GM21529 (cell line): Measurements from ENCODE around the gene MFAP4.

Source experiments
- ATAC-seq: cut with Tn5 transposase; IDR thresholded peaks from one replicate; pipeline ENCODE4 v1.9.1; 2021; ENCODE audit not compliant: unreplicated experiment

MFAP4 gene, protein sequence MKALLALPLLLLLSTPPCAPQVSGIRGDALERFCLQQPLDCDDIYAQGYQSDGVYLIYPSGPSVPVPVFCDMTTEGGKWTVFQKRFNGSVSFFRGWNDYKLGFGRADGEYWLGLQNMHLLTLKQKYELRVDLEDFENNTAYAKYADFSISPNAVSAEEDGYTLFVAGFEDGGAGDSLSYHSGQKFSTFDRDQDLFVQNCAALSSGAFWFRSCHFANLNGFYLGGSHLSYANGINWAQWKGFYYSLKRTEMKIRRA

DNA sequence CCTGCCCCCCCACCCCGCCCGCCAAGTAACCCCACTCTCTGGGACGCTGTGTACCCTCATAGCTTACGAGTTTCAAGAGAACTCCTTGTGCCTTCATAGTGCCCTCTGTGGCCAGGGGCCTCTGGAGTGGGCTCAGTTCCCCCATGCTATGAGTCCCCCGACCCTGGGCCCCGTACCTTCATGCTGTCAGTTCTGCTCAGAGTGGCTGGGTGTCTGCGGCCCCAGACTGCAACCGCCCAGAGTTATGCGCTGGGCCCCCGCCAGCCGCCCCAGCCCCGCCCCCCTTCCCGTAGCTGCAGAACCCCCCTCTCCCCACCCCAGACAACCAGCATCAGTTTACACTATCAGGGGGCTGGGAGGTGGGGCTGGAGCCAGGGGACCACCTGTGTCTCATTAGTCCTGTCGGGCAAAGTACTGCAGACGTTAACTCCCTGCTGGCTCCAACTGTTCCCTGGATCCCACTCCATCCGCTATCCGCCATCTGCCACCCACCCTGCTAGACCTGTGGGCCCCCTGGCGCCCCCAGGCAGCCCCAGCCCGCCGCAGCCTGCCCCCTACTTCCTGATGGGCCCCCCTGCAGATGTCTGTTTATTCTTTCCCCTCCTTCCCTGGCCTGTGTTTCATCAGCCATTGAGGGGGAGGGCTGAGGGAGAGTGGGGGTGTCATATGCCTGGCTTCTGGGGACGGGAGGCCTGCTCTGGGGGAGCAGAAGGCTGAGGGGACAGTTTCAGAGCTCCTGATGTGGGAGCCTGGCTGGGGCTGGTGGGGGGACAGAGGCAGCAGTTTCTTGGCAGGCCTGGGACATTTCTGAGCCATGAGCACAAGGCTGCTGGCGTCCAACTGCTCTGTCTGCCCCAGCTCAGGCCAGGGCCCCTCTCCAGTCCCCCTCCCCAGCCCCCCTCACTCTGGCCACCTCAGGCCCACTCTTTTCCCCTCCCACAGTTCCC lies at the start of gene MFAP4:
TSS of gene MFAP4 (minus strand) at position 217 of the 947 bp plus-strand sequence. CDS start at position 182, 35 bp downstream.
- ATAC-seq = no peak

DNA sequence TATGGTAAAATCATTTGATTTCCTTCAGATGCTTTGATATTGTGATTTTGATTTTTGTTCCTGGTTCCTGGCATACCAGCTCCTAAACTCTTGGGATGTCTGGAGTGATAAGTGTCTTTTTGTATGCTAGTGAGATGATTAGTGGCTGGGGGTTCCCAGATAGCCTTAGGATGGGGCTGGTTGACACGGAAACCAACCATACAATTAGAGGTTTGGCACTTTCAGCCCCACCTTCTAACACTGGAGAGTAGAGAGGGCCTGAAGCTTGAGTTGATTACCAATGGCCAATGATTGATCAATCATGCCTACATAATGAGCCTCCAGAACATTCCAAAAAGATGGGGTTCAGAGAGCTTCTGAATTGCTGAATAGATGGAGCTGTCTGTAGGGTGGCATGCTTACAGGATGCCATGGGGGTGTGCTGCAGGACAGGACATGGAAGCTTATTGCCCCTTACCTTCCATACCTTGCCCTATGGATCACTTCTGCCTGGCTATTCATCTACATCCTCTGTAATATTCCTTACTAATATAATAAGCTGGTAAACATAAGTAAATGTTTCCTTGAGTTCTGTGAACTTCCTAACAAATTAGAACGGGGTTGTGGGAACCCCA lies 46.8 kb upstream of the MFAP4 start:
- ATAC-seq = no peak

DNA sequence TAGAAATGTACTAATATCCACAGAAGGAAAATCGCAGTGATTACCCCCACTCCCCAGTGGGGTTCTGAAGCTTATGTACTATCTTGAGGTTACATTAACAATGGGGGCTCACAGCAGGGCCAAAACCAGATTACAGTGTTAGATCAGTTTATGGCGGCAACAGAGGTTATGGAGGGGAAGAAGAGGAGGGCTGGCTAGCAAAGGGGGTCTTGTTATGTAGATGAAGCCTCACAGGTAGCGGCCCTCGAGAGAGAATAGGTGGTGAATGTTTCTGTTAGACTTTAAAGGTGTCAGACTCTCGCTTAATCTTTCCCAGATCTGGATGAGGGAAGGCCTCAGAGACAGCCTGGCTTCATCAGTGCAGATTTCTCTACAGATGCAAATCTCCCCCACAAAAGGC lies 46.3 kb upstream of the MFAP4 start:
- ATAC-seq = no peak

DNA sequence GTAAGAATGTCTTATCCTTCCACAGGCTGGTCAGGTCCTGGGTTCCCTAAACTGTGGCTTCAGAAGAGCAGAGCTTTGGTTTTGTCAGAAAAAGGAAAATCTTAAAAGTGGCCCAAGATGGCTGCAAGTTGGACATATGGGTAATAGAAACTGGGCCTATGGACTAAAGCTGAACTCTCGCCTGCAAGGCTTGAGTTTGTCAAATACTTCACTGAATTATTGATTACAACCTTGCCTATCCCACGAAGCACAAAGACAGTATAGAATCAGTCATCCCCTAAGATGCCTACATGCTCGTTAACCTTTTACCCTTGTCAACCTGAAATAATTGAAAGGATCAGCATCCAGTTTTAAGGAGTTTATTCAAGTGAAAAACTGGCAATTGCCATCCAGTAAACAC lies 44.7 kb upstream of the MFAP4 start:
- no peak for ATAC-seq

DNA sequence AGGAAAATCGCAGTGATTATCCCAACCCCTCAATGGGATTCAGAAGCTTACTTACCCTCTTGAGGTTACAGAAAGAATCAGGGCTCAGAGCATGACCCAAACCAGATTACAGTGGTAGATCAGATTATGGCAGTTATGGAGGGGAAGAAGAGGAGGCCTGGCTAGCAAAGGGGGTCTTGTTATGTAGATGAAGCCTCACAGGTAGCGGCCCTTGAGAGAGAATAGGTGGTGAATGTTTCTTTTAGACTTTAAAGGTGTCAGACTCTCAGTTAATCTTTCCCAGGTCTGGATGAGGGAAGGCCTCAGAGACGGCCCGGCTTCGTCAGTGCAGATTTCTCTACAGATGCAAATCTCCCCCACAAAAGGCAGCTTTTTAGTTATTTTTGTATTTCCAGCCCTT lies 39.6 kb upstream of the MFAP4 start:
- no peak for ATAC-seq

DNA sequence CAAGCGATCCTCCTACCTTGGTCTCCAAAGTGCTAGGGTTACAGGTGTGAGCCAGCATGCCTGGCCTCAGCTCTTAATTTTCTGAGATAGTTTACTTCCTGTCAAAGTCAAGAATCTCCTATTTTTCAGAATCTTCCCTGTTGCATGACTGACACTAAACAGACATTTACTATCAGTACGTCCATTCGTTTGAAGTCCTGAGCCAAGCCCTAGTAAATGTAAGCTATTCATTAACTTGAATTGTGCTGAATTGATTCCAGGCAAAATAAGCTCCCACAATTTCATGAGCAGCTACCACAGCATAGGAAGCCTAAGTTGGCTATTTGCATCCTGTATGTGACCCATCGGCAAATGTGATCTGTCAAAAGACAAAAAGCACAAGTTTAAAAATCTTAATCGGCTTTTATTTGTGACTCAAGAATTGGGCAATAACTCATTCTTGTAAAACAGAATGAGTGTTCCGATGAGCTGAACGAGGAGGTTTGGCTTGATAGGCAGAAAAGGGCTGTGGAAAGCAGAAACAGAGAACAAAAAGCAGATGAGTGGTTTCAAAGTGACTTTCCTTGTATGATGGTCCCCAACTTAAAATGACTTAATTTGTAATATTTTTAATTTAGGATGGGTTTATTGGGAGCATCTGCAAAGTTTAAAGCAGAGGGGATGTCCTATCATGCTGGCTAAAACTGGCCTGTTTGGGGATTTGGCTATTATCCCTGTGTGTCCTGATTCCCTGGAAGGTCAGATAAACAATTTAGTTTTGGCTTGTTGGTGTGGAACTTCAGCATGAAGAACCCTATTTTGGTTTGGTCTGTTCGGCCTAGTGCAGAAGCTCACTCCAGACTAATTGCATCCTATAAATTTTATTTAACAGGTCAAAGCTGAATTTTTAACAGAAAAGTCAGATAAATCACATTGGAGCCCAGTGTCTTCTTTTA lies 38.2 kb upstream of the MFAP4 start:
- ATAC-seq = no peak

DNA sequence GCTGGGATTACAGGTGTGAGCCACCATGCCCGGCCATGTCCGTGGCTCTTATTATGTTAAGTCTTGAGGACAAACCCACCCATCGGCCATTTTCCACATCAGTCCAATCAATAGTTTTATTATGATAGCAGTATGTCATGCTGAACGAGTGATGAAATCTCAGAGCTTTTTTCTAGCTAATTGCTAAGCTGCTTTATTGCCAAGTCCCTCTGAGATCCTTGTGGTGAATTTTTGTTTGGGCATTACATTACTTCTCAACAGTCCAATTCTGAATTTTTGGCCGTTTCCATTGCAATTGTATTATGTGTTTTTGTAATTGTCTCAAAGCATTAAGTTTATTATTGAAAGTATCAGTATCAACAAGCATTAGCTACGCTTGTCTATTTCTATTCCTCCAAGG lies 34.9 kb upstream of the MFAP4 start:
- ATAC-seq = no peak

DNA sequence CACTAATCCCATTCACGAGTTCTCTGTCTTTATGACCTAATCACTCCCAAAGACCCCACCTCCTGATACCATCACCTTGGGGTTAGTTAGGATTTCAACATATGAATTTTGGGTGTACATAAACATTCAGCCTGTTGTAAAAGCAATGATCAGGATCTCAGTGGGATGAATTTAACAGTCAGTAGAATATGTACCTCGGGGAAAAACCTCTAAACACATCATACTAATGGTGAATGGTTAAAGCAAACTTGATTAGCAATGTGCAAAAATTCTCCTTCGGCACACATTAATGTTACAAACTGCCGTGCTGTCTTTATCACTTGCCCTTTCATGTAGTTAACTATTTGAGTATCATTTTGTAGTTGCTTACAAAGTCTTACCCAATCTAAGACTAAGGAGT lies 34.2 kb upstream of the MFAP4 start:
- no peak for ATAC-seq

DNA sequence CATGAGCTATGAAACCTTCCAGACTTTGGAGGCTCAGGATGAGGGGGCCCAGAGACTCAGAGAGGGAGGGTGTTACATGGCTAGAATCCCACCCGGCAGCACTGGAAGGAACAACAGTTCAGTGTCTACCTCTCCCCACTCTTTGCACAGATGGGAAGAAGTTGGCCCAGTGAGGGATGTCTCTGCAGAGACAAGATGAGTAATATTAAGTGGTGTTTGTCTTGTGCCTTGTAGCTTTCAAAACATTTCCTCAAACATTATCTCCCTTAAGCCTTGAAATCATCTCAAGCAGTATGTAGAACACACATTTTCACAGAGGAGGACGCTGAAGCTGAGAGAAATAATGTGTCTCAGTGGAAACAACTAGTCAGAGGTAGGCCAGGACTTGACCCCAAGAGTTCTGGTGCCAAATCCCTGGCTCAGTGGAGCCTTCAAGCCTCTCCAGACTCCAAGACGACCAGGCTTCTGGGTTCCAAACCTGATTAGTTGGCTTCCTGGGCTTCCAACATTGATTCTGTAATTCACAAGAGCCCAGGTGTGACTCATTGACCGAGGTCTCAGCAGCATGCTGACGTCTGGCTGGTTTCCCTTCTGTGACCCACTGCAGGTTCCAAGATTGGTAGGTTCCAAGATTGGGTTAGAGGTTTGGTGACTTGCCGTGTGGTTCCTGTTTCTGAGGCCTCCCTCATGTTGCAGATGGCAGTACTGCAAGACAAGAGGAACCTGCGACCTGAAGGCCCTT lies 31.4 kb upstream of the MFAP4 start:
- no peak for ATAC-seq

DNA sequence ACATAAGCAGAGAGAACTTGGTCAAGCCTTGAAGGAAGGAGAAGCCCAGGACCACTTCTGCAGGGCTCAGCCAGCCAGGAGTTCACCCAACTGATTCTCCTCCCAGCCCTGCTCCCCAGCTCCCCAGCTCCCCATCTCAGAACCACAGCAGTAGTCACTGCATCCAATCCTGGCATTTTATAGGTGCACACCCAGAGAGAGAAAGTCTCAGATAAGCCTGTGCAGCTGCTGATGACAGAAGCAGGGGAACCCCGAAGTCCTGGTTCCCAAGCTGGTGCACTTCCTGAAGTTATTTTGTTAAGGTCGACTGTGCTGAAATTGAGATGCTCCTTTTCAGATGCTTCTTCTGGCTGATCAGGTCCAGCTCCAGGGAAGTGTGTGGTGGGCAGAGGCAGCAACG lies 30.6 kb upstream of the MFAP4 start:
- ATAC-seq = no peak

DNA sequence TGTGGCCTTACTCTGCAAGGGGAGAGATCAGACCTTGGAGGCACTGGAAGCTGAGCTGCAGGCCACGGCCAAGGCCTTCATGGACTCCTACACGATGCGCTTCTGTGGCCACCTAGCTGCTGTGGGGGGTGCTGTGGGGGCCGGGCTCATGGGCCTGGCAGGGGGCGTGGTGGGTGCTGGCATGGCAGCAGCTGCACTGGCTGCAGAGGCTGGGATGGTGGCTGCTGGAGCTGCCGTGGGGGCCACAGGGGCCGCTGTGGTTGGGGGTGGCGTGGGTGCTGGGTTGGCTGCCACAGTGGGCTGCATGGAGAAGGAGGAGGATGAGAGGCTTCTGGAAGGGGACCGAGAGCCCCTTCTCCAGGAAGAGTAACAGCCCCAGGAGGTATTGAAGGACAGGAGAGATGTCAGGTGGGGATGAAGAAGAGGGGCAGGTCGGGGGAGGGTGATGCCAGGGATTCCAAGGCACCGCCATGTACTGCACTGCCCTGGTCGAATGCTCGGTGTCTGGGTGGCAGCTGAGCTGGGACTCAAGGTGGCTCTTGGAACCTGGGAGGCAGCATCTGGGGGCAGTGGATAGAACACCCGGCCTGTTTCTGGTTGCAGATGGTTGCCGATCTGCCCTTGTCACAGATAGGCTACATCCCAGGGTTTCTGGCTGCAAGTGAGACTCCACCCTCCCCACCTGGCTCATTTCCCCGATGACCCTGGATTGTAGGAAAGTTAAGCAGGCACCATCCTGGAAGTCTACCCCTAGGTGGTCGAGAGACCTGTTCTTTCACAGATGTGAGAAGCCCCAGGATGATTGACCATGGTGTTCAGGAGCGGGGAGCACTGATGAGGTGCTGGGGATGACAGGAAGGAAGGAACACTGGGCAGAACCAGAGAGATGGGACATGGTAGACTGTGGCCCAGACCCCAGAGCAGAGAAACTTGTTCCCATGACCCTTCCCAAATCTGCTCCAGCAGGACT lies 29.1 kb upstream of the MFAP4 start:
- no peak for ATAC-seq

DNA sequence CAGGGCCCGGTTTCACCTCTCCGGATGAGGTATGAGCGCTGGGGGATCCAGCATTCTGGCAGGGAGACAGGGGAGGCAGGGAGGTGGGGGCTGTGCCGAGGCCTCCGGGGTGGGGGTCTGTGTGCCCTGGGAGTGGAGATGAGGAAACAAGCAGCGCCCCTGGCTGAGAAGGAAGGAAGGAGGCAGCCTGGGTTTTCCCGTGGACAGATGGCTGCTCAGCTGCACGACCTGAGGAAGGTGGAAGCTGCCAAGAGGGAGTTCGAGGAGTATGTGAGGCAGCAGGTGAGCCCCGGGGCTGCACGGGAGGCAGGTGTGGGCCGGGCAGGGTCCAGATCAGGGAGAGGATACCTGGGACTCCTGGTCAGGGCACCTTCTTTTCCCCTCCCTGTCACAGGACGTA lies 28.3 kb upstream of the MFAP4 start:
- no peak for ATAC-seq

DNA sequence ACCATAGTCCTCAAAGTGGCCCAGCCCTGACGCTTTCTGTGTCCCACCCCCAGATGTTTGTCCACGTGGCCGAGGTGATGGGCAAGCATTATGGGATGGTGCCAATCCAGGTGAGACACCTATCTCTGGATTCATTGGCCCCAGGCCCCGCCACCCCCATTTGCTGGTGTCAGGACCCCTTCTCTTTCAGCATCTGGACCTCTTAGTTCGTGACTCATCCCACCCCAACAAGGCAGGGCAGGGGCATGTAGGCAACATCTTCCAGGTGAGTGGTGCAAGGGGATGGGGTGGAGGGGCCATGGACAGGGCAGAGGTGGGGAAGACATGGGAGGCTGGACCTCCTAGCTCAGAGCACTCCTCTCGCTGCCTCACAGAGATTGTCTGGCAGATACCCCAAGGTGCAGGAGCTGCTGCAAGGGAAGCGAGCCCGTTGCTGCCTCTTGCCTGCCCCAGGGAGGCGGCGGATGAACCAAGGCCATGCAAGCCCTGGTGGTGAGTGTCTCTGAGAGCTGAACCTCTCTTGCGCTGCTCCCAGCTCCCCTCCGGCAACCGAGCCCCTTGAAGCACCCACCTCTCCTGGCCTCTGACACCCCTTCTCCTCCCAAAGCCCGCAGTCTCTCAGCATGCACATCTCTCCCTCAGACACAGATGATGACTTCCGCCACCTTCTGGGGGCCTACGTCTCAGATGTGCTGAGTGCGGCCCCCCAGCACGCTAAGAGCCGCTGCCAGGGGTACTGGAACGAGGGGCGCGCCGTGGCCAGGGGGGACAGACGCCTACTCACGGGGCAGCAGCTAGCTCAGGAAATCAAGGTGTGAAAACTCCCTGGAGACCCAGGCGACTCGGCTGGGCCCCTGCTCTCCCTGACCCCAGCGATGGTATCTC lies 27.6 kb upstream of the MFAP4 start:
- no peak for ATAC-seq

DNA sequence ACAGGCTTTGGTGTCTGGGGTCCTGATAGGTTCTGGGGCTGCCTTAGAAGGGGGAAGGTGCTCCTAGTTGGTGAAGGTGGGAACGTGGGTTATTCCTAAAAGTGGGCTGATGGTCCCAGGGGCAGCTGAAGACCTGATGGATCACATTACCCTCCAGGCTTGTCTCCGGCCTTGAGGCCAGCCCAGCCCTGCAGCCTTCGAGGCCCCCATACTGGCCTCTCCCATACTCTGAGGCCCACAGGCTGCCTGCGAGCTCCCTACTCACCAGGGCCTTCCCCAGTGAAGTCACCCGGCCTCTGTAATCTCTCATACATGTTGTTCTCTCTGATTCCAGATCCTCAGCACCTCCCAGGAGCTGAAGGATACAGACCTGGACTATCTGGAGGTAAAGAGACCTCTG lies 26.8 kb upstream of the MFAP4 start:
- ATAC-seq = no peak

DNA sequence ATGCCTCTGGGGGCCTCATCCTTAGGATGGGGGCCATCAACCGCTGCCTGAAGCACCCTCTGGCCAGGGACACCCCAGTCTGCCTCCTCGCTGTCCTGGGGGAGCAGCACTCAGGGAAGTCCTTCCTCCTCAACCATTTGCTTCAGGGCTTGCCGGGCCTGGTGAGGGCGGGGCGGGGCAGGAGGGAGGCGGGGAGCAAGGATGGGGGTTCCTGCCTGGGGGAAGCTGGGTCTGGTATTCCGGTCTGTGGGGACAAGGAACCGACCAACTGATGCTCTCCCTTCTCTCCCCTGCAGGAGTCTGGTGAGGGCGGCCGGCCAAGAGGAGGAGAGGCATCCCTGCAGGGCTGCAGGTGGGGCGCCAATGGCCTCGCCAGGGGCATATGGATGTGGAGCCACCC lies 26.0 kb upstream of the MFAP4 start:
- ATAC-seq = no peak

DNA sequence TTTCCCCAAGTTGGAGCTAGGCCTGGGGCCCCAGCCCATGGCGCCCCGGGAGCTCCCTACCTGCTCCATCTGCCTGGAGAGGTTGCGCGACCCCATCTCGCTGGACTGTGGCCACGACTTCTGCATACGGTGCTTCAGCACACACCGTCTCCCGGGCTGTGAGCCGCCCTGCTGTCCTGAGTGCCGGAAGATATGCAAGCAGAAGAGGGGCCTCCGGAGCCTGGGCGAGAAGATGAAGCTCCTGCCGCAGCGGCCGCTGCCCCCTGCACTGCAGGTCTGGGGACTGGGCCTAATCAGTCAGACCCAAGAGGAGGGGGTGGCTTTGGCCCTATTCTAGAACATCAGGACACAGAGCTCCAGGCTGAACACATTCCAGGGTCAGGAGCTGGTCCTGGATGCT lies 25.5 kb upstream of the MFAP4 start:
- ATAC-seq = no peak

DNA sequence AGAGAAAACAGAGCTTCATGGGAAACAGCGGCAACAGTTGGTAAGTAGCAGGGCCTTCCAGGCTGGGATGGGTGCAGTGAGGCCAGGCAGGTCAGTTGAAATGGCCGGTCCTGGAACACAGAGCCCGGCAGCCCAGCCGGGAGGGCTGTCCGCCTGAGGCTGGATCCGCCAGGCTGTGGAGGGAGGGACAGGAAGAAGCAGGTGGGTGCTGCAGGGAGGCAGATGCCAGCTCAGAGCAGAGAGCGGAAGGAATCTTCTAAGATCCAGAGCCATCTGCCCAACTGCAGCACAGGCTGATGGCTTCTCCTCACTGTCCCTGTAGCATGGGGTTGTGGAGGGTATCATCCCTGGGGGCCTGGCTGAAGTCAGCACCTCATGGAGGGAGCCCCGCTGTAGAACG lies 24.6 kb upstream of the MFAP4 start:
- no peak for ATAC-seq
